CD4-positive, alpha-beta T cell treated with Interleukin-6 at 100 ng/mL for 8 hours (primary cell): Measurements from ENCODE around the gene BACE2.

Source experiments
- DNase-seq: peaks from one replicate; pipeline ENCODE4 v3.0.0-alpha.2; 2020; ENCODE audit warnings: mixed read lengths, low spot score

Gene BACE2

DNA sequence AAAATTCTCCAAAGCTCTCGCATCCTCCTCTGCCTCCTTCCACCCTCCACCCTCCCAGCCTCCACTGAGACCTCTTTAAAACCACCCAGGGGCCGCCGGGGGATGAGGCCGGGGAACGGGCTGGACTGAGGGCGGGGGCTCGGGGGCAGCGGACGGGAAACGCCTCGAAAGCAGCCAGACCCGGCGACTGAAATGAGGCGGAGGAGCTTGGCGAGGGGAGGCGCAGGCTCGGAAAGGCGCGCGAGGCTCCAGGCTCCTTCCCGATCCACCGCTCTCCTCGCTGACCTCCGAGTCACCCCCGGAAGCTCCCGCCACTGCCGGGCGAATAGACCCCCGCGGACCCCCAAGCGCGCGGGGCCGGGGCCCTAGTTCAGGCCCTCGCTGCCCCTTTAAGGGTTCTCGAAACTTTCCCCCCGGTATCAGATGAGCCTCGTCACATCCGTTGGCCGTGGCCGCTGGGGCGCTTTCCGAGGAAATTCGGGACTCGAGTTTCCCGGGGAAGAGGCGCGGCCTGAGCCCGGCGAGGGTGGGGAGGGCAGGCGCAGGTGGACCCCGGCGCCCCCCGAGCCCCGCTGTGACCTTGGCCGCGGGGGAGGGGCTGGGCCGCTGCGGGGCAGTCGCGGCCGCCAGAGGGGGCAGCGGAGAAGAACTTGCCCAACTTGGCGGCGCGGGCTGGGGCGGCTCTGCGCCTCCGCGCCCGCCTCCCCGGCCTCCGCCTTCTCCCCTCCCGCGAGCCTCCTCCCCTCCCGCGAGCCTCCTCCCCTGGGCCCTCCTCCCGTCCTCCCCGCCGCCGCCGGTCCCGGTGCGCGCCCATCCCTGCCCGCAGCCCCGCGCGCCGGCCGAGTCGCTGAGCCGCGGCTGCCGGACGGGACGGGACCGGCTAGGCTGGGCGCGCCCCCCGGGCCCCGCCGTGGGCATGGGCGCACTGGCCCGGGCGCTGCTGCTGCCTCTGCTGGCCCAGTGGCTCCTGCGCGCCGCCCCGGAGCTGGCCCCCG is at the start of gene BACE2:
TSS of gene BACE2 (plus strand) at position 813 of the 995 bp plus-strand sequence. CDS start at position 917, 104 bp downstream.
- no peak for DNase-seq

DNA sequence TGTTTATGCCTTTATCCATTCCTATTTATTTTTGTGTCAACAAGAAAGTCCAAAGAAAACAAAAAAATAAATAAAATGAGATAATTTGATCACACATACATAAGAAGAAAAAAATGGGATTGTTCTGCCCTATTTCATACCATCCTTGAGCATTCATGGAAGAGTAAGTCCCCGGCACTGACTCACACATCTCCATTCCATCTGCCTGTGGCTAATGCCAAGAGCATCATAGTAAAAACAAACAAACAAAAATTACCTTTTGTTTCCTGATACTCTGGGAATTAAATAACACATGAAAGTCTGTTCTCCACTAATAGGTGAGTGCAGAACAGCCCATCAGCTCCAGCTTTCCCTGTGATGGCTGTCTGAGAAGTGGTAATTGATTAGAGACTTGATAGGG is 48.1 kb upstream of the BACE2 start:
- no peak for DNase-seq

DNA sequence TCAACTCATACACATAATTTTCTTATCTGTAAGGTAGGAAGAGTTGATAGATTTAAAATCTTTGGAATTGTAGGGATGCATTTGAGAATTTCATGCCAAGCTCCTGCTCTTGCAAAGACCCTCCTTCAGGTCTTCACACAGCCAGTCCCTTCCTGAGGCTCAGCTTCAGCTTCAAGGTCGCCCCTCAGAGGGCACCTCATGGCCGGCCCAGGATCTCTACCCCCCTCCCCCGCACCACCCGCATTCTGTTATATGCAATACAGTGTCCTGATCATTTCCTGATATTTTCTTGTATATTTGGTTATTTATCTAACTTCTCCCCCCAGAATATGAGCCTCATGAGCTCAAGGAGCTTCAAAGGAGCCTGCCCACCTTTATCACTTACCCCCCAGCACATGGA is 47.0 kb upstream of the BACE2 start:
- DNase-seq, result no peak

DNA sequence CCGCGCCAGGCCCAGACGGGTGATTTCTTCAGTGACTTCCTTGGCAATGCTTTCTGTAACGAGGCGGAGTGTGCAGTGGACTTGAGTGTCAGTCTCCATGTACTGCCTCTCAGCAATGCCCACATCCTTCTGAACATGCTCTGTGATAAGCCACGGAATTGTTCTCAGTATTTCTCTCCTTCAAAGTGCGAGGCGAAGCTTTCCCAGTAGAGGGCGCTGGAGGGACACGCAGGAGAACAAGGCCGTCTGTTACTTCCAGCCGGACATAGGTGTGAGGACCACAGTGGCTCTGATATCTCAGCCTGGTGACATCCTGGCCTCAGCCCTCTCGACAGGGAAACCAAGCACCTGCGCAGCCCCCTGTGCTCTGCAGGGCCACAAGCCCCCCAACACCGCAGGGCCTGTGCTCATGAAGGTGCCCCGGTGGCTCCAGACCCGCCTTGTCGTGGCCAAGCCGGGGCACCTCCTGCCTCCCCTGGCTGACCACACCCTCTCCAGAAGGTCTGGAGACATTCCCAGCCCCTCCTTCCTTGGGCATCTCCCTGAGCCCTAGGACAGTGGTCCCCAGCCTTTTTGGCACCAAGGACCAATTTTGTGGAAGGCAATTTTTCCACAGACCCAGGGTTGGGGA is 46.1 kb upstream of the BACE2 start:
- DNase-seq, result no peak

DNA sequence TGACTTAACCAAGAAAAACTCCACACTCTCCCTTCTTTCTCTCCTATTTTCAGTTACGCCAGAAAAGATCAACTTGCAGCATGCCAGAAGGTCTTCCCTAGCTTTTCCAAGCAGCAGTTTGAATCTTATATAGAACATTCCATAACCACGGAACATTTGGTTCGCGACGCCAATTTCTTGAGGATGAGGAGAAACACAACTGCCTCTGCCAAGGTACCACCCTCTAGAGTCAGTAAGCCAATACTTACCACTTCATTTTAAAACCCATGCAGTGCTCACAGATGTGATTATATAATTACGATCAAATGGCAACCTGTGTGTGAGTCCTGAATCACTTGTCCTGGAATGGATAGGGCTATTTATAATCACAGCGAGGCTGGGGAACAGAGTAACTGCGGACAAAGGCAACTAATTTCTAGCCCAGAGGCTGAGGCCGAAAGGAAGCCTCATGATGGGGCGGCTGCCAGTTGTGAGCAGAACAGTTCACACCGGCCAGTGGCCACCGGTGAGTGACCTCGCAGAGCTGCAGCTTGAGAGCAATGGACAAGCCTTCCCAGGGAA is 43.2 kb upstream of the BACE2 start:
- DNase-seq, result no peak

DNA sequence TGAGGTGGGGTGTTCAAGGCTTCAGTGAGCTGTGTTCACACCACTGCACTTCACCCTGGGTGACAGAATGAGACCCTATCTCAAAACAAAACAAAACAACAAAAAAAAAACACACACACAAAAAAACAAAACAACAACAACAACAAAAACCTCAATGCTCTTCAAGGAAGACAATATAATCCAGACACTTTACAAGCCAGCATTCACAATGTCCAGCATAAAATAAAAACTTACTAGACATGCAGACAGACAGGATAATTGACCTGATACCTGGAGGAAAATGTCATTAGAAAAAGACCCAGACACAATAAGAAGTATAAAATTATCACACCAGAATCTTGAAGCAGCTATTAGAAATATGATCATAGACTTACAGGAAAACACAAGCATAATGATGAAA is 39.0 kb upstream of the BACE2 start:
- DNase-seq, result no peak

DNA sequence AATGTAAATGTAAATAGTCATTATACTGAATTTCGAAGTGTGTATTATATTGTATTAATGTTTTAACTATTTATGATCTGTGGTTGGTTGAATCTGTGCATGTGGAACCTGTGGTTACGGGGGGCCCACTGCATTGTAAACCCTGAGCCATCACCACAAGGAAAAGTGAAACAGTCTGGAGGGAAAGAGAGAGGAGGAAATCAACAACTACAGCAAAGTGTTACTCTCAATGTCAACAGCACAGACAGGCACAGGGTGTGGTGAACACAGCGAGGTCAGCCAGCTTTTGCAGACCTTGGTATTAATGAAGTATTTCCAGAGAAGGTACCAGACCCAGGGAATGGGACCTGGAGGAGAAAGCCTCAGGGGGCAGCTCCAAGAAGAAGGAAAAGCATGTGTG is 37.1 kb upstream of the BACE2 start:
- DNase-seq, result no peak

DNA sequence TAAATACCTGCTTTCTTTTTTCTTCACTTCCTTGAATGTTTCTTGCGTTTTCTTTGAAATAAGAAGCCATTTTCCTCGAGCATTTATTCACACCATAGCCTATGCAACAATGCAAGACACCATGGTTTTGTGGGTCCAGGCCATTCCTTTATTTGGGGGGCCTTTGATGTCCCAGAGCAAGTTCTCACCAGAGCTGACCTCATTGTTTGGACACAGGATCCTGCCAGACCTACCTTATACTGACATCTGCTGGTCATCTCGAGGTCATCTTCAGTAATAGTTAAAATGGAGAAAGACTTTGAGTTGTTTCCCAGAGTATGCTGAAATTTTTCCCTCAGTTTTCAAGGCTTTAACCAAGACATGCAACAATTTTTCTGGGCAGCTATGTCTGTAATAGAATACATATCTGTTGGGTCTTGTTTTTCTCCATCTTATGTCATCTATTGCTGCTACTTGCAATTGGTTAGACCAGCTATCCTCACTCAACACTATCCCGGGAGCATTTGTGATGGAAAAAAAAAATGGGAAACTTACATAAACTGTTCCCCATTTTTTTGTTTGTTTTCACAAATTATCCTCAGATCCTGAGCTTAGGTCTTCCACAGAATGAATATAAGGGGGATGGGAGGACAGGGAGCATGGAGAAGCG is 34.0 kb upstream of the BACE2 start:
- no peak for DNase-seq

DNA sequence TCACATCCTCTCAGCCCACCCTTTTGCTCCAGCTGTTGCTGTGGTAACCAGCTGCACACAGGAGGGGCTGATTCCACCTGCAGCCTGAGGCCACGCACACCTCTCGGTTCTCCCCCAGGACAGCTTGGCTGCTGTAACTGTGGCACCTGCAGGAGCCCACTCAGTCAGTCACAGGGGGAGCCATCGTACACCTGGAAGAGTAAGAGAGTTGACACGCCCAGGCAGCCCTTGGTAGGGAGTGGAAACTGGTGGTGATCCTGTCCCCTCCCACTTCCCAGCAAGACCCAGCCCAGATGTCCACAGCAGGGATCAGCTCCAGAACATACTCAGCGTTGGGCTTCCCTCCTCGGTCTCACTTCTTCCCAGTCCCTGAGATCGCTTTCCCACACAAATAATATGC is 32.2 kb upstream of the BACE2 start:
- no peak for DNase-seq

DNA sequence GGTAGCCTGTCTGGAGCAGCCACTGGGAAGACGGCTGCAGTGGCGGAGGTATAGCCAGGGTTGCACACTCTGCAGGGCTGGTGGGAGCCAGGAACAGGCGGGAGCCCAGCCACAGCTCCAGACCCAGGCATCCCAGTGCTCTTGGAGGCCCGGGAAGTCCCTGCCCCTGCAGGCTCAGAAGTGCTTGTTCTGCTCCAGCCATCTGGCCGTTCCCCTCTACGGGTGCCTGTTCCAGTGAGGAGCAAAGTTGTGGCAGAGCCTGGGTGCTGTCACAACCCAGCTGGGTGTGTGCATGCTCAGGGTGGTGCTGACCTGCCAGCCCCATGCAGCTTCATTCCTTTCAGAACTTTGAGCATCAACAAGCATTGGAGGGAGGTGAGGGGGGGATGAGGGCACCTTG is 31.7 kb upstream of the BACE2 start:
- no peak for DNase-seq

DNA sequence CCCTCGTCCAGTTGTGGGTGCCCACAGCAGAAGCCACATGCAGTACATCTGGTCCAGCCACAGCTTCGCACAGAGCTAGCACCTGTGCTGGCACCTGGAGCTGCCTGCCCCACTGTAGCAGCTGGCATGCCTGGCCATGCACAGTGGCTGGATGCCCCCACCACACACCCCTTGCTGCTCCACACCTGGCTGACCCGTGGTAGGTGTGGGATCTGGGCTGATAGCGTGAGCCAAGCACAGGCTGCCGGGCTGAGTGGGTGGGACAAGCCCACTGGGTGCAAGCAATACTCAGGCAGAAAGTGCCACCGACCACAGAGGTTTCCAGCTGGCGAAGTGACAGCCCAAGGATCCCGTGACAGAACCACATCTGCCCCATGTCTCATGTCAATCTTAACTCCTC is 30.6 kb upstream of the BACE2 start:
- DNase-seq, result no peak

DNA sequence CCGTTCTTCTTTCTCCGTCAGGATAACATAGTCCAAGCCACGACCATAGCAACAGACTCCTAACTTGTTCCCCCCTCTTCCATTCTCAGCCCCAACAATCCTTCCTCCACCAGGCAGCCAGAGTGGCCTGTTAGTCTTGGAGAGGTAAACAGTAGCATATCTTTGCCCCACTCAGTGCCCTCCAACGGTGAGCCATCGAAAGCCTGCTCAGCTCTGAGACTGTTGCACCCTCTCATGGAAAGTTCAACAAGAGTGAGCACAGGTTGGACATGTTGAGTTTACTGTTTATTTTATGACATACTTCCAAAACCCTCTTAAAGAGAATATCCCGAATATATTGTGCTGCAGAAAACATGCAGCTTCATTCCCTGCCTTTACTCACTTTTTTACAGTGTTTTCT is 30.1 kb upstream of the BACE2 start:
- DNase-seq, result no peak

DNA sequence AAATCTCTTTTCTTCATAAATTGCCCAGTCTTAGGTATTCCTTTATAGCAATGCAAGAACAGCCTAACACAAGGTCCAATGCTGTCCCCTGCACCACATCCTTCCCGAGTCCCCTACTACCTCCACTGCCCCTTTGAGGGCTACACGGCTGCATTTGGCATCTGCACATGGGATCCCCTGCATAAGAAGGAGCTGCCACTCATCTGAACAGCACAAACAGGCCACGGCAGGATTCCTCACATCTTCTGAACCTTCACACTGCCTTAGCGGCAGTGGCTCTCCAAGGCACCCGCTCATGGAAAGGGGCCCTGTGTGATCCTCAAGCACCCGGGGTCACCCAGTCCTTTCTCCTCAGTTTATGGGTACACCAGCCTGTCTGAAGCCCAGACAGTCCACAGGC is 29.2 kb upstream of the BACE2 start:
- DNase-seq, result no peak

DNA sequence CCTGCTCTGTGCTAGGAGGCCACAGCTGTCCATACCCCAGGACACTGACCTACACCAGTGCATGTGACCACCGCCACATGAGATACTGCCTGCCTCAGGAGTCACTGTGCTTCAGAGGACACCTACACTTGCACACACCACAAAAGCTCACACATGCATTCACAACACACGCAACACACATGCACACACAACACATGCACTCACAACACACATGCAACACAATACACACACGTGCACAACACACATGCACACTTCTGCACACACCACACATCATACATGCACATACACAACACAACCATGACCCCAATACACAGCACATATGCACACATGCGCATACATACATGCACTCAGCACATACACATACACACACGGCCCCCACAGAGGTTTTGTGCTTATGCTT is 28.7 kb upstream of the BACE2 start:
- no peak for DNase-seq

DNA sequence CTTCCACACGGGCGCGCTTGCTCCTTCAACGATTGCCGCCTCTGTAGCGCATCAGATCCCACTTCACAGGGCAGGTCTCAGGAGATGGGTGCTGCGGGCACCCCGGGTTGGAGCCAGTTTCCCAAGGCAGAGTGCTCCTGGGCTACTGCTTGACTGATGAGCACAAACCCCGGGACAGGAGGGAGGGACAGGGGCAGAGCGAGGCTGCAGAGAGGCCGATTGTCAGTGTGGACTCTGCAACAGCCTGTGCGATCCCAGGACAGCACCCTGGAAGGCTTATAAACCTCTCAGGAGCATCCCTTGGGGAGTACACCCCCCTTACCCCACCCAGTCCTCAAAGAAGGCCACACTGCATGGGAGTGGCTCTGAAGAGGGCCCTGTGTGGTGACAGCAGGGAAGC is 28.0 kb upstream of the BACE2 start:
- no peak for DNase-seq

DNA sequence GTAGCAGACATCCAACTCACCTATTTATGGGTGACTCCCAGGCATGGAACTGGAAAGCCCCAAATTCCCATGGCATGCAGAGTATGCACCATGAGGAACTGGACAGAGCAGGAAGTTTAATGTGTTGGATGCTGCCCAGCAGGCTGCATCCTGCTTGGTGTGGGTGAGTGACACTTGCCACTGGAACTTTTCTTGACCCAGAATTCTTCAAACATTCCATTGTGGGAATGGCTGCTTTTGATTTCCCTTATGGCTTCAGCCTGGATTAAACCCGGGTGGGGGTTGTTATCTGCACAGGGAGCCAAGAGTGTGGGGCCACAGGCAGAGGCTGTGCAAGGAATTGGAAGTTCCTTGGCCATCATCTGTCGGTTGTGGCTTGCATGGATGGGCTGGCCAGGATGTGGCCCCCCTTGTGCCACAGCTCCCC is 26.9 kb upstream of the BACE2 start:
- no peak for DNase-seq

DNA sequence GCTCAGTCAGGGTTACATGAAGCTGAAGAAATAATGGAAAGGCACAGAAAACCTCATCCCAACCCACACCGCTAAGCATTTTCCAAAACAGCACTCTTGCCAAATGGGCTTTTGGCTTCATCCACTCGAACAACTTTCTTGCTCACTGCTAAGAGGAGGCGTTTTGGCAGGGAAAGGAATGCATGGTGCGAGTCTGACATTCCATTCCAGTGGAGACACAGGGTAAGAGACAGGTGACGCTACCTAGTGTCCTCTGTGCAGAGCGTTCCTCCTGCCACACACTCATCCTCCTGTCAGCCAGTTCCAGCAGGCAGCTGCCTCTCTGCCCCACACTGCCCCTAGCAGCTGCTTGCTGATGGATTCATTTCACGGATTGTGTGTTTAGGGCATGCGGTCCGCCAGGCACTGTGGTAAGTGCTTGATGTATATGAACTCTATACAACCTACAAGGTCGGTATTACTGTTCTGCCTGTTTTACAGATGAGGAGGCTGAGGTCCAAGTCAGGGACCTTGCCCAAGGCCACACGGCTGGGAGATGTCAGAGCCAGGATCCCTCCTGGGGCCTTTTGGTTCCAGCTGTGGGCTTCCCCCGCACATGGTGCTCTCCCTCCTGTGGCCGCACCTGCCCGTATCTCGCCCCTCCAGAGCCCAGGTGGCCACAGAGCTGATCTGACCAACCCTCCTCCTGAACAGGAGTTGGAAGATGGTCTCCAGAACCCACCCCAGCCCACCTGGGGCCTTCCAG is 25.7 kb upstream of the BACE2 start:
- DNase-seq, result no peak

DNA sequence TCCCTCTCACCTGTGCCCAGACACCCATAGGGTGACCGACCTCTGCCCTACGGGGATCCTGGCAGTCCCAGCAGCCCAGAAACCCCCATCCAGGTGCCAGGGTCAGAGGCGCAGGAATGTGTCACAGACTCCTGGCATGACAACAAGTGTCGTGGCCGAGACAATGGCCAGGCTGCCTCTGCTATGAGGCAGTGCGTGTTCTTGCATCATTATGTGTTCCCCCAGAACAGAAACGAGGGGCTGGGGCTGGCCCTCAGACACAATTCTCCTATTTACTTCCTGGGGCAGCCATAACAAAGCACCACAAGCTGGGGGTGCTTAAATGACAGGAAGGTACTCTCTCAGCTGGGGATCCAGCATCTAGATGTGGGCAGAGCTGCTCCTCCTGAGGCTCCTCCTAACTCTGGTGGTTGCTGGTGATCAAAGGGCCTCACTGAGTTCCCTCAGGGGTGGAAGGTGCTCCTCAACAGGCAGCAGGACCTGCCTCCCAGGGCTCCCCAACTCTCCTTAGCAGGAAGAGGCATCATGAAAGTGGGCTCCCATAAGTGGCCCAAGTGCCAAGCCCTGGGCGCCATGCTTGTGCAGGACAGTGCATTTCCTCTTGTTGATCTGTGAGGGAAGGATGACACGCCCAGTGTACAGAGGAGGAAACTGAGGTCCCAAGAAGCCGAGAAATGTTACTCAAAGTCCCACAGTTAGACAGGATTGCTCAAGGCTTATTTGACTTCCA is 24.2 kb upstream of the BACE2 start:
- DNase-seq, result no peak

DNA sequence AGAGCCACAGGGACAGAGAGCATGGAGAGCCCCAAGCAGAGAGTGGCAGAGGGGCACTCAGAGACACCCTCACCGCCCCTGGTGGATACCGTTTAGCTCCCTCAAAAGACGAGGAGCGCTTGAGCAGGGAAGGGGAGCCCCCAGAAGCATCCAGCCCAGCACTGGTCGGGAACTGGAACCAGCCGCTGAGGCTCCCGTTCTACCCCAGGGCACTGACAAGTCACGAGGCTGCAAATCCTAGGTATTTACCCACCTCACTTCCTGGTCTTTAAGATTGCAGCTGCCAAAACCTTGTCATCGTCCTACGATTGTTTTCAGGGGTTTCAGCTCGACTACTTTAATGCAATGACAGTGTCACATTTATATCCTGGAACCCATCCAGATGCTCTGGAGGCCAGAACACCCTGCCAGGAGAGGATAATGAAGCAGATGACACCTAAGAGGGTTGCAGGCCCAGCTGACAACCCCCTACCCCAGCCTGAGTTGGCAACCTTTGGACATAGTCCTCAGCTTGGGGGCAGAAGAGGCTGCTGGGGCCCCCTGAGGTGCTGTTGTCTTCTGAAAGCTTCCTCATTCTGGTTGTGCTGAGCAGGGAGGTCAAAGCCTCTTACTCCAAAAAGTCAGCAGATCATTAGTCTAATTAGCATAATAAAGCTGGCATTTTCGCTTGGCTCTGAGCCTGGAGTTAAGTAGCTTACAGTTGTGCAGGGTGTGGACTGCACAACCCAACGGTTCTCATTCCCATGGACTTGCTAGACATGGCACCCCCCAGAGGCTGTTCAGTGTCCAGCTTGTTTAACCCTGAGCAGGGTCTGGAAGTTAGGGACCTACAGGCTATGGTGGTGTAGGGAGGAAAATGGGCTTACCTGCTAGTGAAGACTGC is 20.6 kb upstream of the BACE2 start:
- no peak for DNase-seq

DNA sequence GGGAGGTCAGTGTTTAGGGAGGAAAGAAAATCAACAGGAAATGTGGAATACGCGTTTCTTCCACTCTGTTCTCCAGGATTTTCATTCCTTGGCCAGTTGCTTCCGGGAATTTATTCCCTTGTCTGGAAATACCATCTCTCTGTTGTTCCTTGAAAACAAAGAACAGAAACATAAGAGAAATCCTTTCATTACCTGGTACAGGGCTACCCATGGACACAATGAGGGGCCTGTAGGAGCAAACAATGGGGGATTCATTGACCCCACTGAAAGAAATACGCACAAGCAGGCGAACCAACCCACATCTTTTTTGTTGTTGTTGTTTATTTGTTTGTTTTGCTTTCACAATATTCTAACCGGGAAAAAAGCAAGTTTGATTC is 20.0 kb upstream of the BACE2 start:
- DNase-seq, result no peak
